NCI-H2107 treated with DMSO at 0.1 percent for 48 hours (cell line): ENCODE results near the gene HS6ST2.

Experiments used
- DNase-seq: peaks from one replicate; lab custom pipeline; 2025; ENCODE audit not compliant: unreplicated experiment; lab: John Stamatoyannopoulos, UW

HS6ST2 gene

DNA sequence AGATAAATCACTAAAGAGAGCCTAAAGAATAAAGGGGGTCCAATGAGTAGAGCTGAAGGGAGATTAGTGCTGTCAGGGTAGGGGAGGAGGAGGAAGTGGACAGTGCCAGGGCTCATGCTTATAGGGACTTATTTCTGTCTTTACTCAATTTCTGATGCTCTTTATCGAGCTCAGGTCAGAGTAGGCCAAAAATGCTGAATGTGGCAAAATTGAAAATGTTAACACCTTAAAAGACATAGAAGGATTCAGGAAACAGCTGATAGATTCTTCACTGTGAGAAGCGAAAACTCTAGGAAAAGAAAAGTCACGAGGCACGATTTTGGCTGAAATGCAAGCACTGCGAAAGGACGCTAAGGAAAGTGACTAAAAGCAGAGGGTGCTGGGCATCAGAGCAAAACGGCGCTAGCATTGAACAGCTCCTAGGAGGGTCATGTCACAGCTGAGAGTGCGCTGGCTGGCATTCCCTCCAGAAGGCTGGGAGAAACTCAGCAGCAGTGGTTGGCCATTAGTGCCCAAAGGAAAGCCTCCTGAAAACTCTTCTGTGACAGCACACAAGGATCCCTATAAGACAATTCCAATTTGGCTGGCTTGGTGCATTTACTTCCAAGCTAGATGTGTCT, 150.9 kb downstream of the HS6ST2 start:
- DNase-seq: no peak

- DNase-seq: no peak
Observed at GRCh38 chrX:132802033-132802432, 156.4 kb downstream of the HS6ST2 start.

- DNase-seq: no peak
Observed at GRCh38 chrX:132795181-132795580, 163.2 kb downstream of the HS6ST2 start.

GRCh38 chrX:132791714-132792113, 166.7 kb downstream of the HS6ST2 start:
- DNase-seq: no peak

DNA sequence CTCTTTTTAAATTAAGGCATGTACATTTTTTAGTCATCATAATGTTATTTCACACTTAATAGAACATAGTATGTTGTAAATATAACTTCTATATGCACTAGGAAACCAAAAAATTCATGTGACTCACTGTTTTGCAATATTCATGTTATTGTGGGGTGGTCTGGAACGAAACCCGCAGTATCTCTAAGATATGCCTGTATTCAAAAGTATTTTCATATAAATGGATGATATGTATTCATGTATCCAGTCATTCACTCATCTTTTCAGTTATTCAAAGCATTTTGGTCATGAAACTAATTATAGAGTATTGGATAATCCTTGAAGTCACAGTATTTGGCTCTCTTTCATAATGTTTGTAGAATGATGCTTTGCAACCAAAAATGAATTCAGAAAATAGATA, 168.1 kb downstream of the HS6ST2 start:
- no peak for DNase-seq

- no peak for DNase-seq
Observed at GRCh38 chrX:132786217-132786616, 172.2 kb downstream of the HS6ST2 start.

DNA sequence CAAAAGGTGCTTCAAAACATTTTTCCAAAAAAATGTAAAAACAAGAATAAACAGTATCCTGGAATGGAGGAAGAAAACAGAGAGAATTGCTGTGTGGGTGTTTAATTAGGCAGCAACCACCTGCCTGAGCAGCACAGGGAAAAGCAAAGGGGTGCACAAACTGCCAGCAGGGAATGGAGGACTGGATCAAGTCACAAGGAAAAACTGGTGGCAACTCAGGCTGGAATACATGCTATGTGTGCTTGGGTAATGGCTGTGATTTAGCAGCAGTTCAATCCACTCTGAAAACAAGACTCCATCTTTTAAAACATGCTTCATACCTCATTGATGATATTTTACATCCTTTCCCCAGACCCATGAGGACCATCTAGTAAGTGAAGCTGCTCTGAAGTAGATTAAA, 179.5 kb downstream of the HS6ST2 start:
- DNase-seq: no peak

DNA sequence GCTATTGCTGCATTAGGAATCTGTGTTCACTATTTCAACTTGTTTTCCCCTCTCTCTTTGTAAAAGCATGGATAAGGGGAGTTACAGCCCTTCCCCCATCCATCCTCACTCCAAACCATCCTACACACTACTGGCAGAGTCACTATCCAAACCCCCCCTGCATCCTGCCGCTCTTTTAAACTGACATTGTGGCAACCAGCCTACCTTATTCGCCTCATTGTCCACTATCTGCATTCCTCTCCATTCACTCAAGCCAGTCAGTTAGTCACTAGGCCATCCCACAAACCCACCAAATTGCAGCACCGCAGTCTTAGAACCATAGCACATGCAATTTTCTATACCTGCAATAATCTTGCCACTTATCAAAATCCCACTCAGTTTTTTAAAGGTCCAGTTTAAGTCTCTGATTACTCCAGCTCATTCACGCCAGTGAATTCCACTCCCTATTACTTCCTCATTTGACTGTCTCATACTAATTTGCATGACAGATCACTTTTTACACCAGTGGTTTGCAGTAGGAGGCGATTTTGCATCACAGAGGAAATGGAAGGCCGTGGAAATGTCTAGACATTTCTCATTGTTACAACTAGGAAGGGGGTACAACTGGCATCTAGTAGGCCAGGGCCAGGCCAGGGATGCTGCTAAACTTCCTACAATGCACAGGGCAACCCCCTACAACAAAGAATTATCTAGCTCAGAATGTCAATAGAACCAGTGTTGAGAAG, 181.8 kb downstream of the HS6ST2 start:
- DNase-seq: no peak

DNA sequence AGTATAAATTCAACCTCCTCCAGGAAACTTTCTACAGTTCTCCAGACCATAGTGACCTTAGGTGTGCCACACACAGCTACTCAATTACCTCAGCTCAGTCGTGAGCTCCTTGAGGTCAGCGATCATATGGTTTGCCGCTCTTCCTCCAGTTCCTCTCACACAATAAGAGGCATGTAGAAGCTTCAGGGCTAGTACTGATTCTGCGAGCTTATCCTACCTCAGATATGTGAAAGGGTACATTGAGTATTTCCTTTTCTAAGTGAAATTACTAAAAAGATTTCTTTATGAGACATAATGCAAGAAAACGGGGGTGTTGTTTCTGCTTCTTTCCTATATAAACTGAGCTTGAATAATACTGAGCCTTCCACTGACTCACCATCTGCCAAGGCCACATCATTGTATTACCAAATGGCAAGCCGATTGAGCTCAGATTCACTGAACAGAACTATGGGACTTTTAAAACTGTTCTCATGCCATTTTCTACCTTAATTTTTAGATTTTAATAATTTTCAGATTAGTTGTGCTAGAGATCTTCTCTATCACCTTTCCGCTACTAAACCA, 183.1 kb downstream of the HS6ST2 start:
- DNase-seq: no peak

- no peak for DNase-seq
Observed at GRCh38 chrX:132774010-132774714, 184.3 kb downstream of the HS6ST2 start.

DNA sequence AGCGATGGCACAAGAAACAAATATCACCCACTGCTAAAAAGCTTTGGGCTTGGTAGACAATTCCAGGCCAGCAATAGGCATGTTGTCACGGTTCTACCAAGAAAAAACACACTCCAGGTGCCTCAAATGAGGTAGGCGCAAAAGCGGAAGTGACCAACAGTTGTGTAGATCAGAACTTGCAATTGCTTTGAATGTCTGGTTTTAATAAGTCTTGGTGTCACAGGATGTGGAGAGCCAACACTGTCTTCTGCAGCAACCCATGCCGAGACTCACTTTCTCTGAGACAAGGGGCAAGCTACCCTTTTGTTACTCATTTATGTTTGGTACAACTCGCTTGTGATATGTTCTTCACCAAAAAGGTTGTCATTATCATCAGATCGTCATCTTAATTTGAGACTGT, 188.8 kb downstream of the HS6ST2 start:
- DNase-seq: no peak

GRCh38 chrX:132766452-132766851, 192.0 kb downstream of the HS6ST2 start:
- DNase-seq: no peak

GRCh38 chrX:132763528-132763927, 194.9 kb downstream of the HS6ST2 start:
- no peak for DNase-seq

- no peak for DNase-seq
Observed at GRCh38 chrX:132758759-132759158, 199.7 kb downstream of the HS6ST2 start.

GRCh38 chrX:132757066-132757623, 201.3 kb downstream of the HS6ST2 start:
- DNase-seq: no peak

GRCh38 chrX:132756439-132756838, 202.0 kb downstream of the HS6ST2 start:
- DNase-seq: no peak

- no peak for DNase-seq
Observed at GRCh38 chrX:132751063-132751690, 207.3 kb downstream of the HS6ST2 start.

- DNase-seq: no peak
Observed at GRCh38 chrX:132750331-132751062, 207.9 kb downstream of the HS6ST2 start.

GRCh38 chrX:132749406-132749805, 209.0 kb downstream of the HS6ST2 start:
- DNase-seq: no peak

GRCh38 chrX:132748909-132749308, 209.5 kb downstream of the HS6ST2 start:
- DNase-seq: no peak
